ENCODE data around the gene PCDHGA9. TPM values are rescaled to one million over a fixed set of nuclear protein-coding genes. Genes with fewer than 3 reads are reported as not detected.
"Not testable (repeated sequence)": the region's sequence is repeated elsewhere in the genome, so short reads cannot be mapped to it uniquely, and the experiment has no call there.

The PCDHGA9 gene
- total RNA-seq, 4 donors from 2014 or later, result 4.9 to 20.8 (median 7.9) TPM

DNA sequence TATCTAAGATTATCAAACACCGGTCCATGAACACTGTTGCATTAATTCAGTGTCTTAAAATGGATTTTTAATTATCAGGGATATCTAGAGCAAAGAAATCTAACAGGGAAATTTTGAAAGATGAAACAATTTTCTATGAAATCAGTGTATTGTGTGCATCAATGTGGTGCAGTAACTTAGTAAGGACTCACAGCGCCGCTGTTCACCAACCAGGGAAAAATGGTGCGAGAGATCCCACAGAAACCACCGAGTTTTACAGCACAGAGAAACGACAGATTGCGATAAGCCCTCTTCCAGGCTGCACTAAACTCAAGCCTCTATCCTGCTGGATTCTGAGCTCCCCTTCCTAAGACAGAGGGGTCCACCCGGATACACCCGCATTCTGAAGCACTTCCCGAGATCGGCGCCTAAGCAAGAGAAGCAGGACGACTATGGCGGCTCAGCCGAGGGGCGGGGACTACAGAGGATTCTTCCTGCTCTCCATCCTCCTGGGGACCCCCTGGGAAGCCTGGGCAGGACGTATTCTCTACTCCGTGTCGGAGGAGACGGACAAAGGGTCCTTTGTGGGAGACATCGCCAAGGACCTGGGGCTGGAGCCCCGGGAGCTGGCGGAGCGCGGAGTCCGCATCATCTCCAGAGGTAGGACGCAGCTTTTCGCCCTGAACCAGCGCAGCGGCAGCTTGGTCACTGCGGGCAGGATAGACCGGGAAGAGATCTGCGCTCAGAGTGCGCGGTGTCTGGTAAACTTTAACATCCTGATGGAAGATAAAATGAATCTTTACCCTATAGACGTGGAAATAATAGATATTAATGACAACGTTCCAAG, 19.9 kb upstream of the PCDHGA9 start, which contains the start of gene PCDHGA7:
TSS of gene PCDHGA7 (plus strand) at position 274 of the 826 bp plus-strand sequence. CDS start at position 432, 158 bp downstream.
- Histone ChIP-seq H3K27me3 (no peaks in the 10 kb centered on the region), H3K4me1 (no peaks in the 10 kb centered on the region), H3K4me3 (peak within 1 kb of the TSS; percentile 17), H3K36me3 (no peaks in the 10 kb centered on the region), H3K9me3 (peaks cover 56% of the 10 kb centered on the region), H3K27ac (no peak within 1 kb of the TSS)
- TF ChIP-seq, protein P1, sequence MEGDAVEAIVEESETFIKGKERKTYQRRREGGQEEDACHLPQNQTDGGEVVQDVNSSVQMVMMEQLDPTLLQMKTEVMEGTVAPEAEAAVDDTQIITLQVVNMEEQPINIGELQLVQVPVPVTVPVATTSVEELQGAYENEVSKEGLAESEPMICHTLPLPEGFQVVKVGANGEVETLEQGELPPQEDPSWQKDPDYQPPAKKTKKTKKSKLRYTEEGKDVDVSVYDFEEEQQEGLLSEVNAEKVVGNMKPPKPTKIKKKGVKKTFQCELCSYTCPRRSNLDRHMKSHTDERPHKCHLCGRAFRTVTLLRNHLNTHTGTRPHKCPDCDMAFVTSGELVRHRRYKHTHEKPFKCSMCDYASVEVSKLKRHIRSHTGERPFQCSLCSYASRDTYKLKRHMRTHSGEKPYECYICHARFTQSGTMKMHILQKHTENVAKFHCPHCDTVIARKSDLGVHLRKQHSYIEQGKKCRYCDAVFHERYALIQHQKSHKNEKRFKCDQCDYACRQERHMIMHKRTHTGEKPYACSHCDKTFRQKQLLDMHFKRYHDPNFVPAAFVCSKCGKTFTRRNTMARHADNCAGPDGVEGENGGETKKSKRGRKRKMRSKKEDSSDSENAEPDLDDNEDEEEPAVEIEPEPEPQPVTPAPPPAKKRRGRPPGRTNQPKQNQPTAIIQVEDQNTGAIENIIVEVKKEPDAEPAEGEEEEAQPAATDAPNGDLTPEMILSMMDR (IDR thresholded peaks at IDR 0.05), result no peak
- TF ChIP-seq EP300 (IDR thresholded peaks at IDR 0.05) (no peak), POLR2AphosphoS5 (IDR thresholded peaks at IDR 0.05) (no peak), POLR2A (IDR thresholded peaks at IDR 0.05) (no peak)
- 14% methylated on average over 35 of the region's 37 CpGs for WGBS
- no peak for DNase-seq (ENCODE audit: low spot score in 2 of 2)

DNA sequence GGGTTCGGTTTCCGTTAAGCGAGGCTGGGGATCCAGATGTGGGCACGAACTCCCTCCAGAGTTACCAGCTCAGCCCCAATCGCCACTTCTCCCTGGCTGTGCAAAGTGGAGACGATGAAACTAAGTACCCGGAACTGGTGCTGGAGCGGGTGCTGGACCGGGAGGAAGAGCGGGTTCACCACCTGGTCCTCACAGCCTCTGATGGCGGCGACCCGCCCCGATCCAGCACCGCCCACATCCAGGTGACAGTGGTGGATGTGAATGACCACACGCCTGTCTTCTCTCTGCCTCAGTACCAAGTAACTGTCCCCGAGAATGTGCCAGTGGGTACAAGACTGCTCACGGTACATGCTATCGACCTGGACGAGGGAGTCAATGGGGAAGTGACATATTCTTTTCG, 19.2 kb upstream of the PCDHGA9 start:
- H3K4me3 ChIP-seq, result no peak overlapping the region

DNA sequence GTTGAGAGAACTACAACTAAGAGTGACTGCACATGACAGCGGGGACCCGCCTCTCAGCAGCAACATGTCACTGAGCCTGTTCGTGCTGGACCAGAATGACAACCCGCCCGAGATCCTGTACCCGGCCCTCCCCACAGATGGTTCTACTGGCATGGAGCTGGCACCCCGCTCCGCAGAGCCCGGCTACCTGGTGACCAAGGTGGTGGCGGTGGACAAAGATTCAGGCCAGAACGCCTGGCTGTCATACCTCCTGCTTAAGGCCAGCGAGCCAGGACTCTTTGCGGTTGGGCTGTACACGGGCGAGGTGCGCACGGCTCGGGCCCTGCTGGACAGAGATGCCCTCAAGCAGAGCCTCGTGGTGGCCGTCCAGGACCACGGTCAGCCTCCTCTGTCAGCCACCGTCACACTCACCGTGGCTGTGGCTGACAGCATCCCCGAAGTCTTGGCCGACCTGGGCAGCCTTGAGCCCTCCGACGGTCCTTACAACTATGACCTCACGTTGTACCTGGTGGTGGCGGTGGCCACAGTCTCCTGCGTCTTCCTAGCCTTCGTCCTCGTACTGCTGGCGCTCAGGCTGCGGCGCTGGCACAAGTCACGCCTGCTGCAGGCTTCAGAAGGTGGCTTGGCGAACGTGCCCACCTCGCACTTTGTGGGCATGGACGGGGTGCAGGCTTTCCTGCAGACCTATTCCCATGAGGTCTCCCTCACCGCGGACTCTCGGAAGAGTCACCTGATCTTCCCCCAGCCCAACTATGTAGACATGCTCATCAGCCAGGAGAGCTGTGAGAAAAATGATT, 17.9 kb upstream of the PCDHGA9 start:
- Histone ChIP-seq H3K27me3 (no peaks in the 10 kb centered on the region), H3K4me1 (no peaks in the 10 kb centered on the region), H3K9me3 (peaks cover 65% of the 10 kb centered on the region), H3K4me3 (no peak overlapping the region), H3K36me3 (no peaks in the 10 kb centered on the region), H3K27ac (no peak overlapping the region)
- no peak for TF ChIP-seq POLR2AphosphoS5 (IDR thresholded peaks at IDR 0.05)
- no peak for TF ChIP-seq EP300 (IDR thresholded peaks at IDR 0.05)
- TF ChIP-seq, protein P1 (IDR thresholded peaks at IDR 0.05), result no peak
- no peak for TF ChIP-seq POLR2A (IDR thresholded peaks at IDR 0.05)
- DNase-seq (ENCODE audit: low spot score in 2 of 2), result no peak
- 51% methylated on average over 17 of the region's 43 CpGs for WGBS

More for the DNA sequence above, 19.2 kb upstream of the PCDHGA9 start:
- Histone ChIP-seq H3K27me3 (no peaks in the 10 kb centered on the region), H3K27ac (no peak overlapping the region), H3K4me1 (no peaks in the 10 kb centered on the region), H3K36me3 (no peaks in the 10 kb centered on the region), H3K9me3 (peaks cover 58% of the 10 kb centered on the region)
- DNase-seq (ENCODE audit: low spot score in 2 of 2), result no peak
- no peak for TF ChIP-seq POLR2AphosphoS5 (IDR thresholded peaks at IDR 0.05)
- TF ChIP-seq, protein P1 (IDR thresholded peaks at IDR 0.05), result no peak
- TF ChIP-seq EP300 (IDR thresholded peaks at IDR 0.05), result no peak
- TF ChIP-seq POLR2A (IDR thresholded peaks at IDR 0.05), result no peak
- 42% methylated on average over 13 of the region's 21 CpGs for WGBS

DNA sequence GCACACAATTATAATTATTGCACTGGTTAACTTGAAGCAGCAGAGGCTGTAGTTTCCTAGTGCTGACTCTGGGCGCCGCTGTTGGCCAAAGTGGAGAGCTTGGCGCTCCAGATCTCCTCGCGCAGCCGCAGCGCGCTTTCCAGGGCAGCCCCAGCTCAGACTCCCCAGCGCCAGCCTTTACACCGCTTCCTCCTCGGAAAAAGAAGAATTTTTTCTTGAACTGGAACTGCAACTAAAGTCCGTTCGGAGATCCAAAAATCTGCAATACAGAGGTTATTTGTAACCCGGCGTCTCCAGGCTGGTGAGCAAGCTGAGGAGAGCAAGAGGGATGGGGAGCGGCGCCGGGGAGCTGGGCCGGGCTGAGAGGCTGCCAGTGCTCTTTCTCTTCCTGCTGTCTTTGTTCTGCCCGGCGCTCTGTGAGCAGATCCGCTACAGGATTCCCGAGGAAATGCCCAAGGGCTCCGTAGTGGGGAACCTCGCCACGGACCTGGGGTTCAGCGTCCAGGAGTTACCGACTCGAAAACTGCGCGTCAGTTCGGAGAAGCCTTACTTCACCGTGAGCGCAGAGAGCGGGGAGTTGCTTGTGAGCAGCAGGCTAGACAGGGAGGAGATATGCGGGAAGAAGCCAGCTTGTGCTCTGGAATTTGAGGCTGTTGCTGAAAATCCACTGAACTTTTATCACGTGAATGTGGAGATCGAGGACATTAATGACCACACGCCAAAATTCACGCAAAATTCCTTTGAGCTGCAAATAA, 14.8 kb upstream of the PCDHGA9 start, which contains the start of gene PCDHGB4:
TSS of gene PCDHGB4 (plus strand) at position 142 of the 755 bp plus-strand sequence. CDS start at position 329, 187 bp downstream.
- H3K4me3 ChIP-seq; H3K4me1 ChIP-seq; DNase-seq (ENCODE audit: low spot score in 2 of 2); H3K36me3 ChIP-seq; H3K27ac ChIP-seq; H3K27me3 ChIP-seq: not testable (repeated sequence)
- TF ChIP-seq, protein P1 (IDR thresholded peaks at IDR 0.05), result peak in 1 of 2 donors; percentile 17
- H3K9me3 ChIP-seq, result peaks cover 73% of the 10 kb centered on the region
- 4% methylated on average over 17 of the region's 40 CpGs for WGBS

Measured in suprapubic skin (tissue), 4 donors.